ENCODE data around the gene EFR3B. TPM values are rescaled to one million over a fixed set of nuclear protein-coding genes. Genes with fewer than 3 reads are reported as not detected.
A peak's percentile ranks its signal among the peaks of the same experiment; 100 is the strongest.
"Not testable (repeated sequence)": the region's sequence is repeated elsewhere in the genome, so short reads cannot be mapped to it uniquely, and the experiment has no call there.

The EFR3B gene
- polyA plus RNA-seq, 1 experiment = 0.09 TPM

DNA sequence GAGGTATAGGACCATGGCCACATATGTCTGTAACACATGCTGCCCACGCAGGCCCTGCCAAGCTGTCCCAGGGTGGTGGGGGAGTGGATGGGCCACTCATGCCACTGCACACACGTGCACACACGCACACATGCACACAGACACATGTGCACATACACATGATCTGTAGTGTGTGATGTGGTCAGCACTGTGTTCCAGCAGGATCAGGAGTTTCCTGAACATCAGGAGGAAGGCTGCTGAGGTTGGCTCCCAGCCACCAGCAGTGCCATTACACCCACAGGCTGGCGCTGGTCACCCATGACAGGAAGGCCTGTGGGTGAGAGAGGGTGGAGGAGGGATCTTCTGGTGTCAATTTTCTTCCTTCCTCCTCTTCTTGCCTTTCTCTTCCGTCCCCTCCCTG lies 81.8 kb downstream of the EFR3B start:
- Histone ChIP-seq H3K27ac (ENCODE audit: low read depth, low read length) (no peak overlapping the region), H3K27me3 (ENCODE audit: control insufficient read depth, insufficient read depth, low read length) (no peaks in the 10 kb centered on the region), H3K9me3 (ENCODE audit: control insufficient read depth, insufficient read depth, low read length) (no peaks in the 10 kb centered on the region; the same call in 1 of the 2 replicates), H3K4me3 (ENCODE audit: low read depth, low read length) (no peak overlapping the region)
- TF ChIP-seq, protein P1, sequence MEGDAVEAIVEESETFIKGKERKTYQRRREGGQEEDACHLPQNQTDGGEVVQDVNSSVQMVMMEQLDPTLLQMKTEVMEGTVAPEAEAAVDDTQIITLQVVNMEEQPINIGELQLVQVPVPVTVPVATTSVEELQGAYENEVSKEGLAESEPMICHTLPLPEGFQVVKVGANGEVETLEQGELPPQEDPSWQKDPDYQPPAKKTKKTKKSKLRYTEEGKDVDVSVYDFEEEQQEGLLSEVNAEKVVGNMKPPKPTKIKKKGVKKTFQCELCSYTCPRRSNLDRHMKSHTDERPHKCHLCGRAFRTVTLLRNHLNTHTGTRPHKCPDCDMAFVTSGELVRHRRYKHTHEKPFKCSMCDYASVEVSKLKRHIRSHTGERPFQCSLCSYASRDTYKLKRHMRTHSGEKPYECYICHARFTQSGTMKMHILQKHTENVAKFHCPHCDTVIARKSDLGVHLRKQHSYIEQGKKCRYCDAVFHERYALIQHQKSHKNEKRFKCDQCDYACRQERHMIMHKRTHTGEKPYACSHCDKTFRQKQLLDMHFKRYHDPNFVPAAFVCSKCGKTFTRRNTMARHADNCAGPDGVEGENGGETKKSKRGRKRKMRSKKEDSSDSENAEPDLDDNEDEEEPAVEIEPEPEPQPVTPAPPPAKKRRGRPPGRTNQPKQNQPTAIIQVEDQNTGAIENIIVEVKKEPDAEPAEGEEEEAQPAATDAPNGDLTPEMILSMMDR (IDR thresholded peaks at IDR 0.05; ENCODE audit: low read depth, low read length) = no peak
- ChIA-PET CTCF (interaction anchor here (2.3 kb wide), 1 partner anchor 148 kb away, joined by 11 read pairs; no protein-coding TSS in a partner anchor), POLR2A (no interaction called here)
- no peak for DNase-seq (ENCODE audit: low read depth, low spot score)

DNA sequence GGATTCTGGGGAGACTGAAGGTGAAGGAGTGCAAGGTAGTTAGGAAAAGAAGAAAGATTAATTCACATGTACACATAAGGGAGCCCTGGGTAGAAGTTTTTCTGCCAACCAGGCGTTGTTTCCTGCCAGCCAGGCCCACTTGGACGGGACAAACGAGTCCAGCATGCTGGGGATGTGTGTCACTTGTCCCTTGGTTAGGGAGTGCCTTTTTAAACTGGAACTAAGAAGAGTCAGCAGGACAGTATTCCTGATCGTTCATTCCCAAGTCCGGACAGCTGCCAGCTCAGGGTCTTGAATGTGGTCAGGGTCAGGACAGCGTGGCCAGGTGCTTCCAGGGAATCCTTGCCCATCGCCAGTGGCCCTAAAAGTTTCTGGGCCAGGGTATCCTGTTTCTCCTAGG lies 83.3 kb downstream of the EFR3B start:
- DNase-seq (ENCODE audit: low read depth, low spot score) = no peak
- POLR2A ChIA-PET = no interaction called here
- Histone ChIP-seq H3K27ac (ENCODE audit: low read depth, low read length) (no peak overlapping the region), H3K9me3 (ENCODE audit: control insufficient read depth, insufficient read depth, low read length) (no peaks in the 10 kb centered on the region; the same call in 1 of the 2 replicates), H3K4me3 (ENCODE audit: low read depth, low read length) (no peak overlapping the region), H3K27me3 (ENCODE audit: control insufficient read depth, insufficient read depth, low read length) (no peaks in the 10 kb centered on the region)
- TF ChIP-seq, protein P1 (IDR thresholded peaks at IDR 0.05; ENCODE audit: low read depth, low read length) = no peak
- CTCF ChIA-PET = interaction anchor here (7.7 kb wide), 1 partner anchor 147 kb away, joined by 229 read pairs; no protein-coding TSS in a partner anchor

DNA sequence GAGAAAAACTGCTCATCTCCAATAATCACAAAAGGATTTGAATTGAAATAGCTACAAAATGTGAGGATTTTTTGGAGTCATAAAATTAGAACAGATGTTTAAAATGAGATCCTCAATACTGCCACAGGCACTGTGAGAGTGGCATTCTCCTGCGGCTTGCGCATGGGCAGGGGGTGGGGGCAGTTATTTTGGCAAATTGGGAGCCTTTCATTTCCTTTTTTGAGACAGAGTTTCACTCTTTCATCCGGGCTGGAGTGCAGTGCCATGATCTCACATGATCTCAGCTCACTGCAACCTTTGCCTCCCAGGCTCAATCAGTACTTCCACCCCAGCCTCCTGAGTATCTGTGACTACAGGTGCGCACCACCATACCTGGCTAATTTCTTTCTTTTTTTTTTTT lies 84.1 kb downstream of the EFR3B start:
- no peak for DNase-seq (ENCODE audit: low read depth, low spot score)
- TF ChIP-seq, protein P1 (IDR thresholded peaks at IDR 0.05; ENCODE audit: low read depth, low read length) = no peak
- Histone ChIP-seq H3K4me3 (ENCODE audit: low read depth, low read length) (no peak overlapping the region), H3K27me3 (ENCODE audit: control insufficient read depth, insufficient read depth, low read length) (peaks cover 7% of the 10 kb centered on the region), H3K9me3 (ENCODE audit: control insufficient read depth, insufficient read depth, low read length) (no peaks in the 10 kb centered on the region; the same call in 1 of the 2 replicates), H3K27ac (ENCODE audit: low read depth, low read length) (no peak overlapping the region)
- ChIA-PET POLR2A (no interaction called here), CTCF (interaction anchor here (3.9 to 7.7 kb wide), 2 partner anchors 148 to 153 kb away, joined by 23 to 229 read pairs; no protein-coding TSS in a partner anchor)

GRCh38 chr2:25127071-25127470 lies 85.2 kb downstream of the EFR3B start:
- H3K4me3 ChIP-seq (ENCODE audit: low read depth, low read length); H3K9me3 ChIP-seq (ENCODE audit: control insufficient read depth, insufficient read depth, low read length); H3K27ac ChIP-seq (ENCODE audit: low read depth, low read length); DNase-seq (ENCODE audit: low read depth, low spot score): not testable (repeated sequence)
- ChIA-PET CTCF (interaction anchor here (3.9 to 7.7 kb wide), 2 partner anchors 149 to 154 kb away, joined by 23 to 229 read pairs; no protein-coding TSS in a partner anchor), POLR2A (interaction anchor here (1.0 kb wide), 1 partner anchor 152 kb away, joined by 3 read pairs; no protein-coding TSS in a partner anchor)
- peaks cover 14% of the 10 kb centered on the region for H3K27me3 ChIP-seq (ENCODE audit: control insufficient read depth, insufficient read depth, low read length)

GRCh38 chr2:25127646-25128045 lies 85.8 kb downstream of the EFR3B start:
- no peaks in the 10 kb centered on the region; the same call in 1 of the 2 replicates for H3K9me3 ChIP-seq (ENCODE audit: control insufficient read depth, insufficient read depth, low read length)
- CTCF ChIA-PET = interaction anchor here (0.7 to 7.7 kb wide), 5 partner anchors 68 to 718 kb away, joined by 3 to 229 read pairs (median 13); no protein-coding TSS in a partner anchor
- TF ChIP-seq, protein P1 (IDR thresholded peaks at IDR 0.05; ENCODE audit: low read depth, low read length) = no peak
- DNase-seq (ENCODE audit: low read depth, low spot score) = peak; percentile 20
- peaks cover 15% of the 10 kb centered on the region for H3K27me3 ChIP-seq (ENCODE audit: control insufficient read depth, insufficient read depth, low read length)
- POLR2A ChIA-PET = interaction anchor here (1.0 kb wide), 1 partner anchor 152 kb away, joined by 3 read pairs; no protein-coding TSS in a partner anchor
- peak overlapping the region; percentile 21 for H3K27ac ChIP-seq (ENCODE audit: low read depth, low read length)
- H3K4me3 ChIP-seq (ENCODE audit: low read depth, low read length) = no peak overlapping the region

Data from AG04450 (cell line).